Measurements from ENCODE around the gene GLDC.

GLDC gene

DNA sequence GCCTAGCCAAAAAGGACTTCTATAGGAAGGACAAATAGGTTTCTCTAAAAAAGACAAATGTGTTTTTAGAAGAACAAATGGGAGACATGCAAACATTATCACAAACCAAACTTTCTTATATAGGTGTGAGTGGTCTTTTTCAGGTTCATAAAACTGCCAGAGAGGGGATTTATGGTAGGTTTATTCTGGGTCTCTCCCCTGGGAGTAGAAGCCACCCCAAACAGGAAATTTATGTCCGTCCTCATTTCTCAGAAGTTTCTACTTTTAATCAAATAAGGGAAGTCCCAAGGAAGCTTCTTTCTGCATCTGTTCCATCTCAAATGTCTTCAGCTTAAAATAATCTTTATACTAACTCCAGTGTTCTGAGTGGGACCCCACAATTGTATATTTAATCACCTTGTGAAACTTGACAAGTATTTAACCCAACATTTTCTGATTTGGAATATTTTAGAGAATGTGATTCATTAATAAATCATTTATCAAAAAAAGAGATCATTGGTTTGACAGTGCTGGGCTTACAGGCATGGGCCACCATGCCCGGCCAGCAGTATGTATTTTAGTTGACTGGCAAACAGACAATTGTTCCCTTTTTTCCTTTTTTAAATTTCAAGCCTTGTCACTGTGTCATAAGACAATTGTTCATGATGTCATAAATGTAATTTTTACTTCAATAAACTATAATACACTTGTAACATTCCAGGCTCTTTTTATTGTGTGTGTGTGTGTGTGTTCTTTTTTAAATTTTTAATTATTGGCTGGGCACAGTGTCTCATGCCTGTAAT, 44.6 kb upstream of the GLDC start:
- Histone ChIP-seq H2AFZ (ENCODE audit: low read depth, low read length, severe bottlenecking) (no peak overlapping the region), H3F3A (ENCODE audit: insufficient read depth) (peaks cover 10% of the 10 kb centered on the region), H3K27ac (ENCODE audit: low read depth, low read length) (peak overlapping the region; percentile 28; the same call in 1 of the 2 replicates), H3K27me3 (ENCODE audit: low read length) (no peaks in the 10 kb centered on the region), H4K20me1 (ENCODE audit: low read depth, low read length) (no peaks in the 10 kb centered on the region), H3K4me3 (ENCODE audit: insufficient read depth, low read length, poor library complexity, severe bottlenecking) (no peak overlapping the region), H3K79me2 (ENCODE audit: insufficient read depth, low read length) (peaks cover under 1% of the 10 kb centered on the region; the same call in 1 of the 2 replicates), H3K9me2 (replicated peaks; ENCODE audit: insufficient read depth, low read length) (no peaks in the 10 kb centered on the region), H3K36me3 (ENCODE audit: low read length) (no peaks in the 10 kb centered on the region; the same call in 1 of the 2 replicates), H3K4me2 (ENCODE audit: low read depth, low read length, poor library complexity, severe bottlenecking) (no peak overlapping the region), H3K9me3 (ENCODE audit: insufficient read depth, low read length) (no peaks in the 10 kb centered on the region), H3K9ac (ENCODE audit: low read length) (no peak overlapping the region)
- no peak for TF ChIP-seq EZH2phosphoT487 (conservative IDR thresholded peaks at IDR 0.05; ENCODE audit: low read length)
- TF ChIP-seq, protein P1, sequence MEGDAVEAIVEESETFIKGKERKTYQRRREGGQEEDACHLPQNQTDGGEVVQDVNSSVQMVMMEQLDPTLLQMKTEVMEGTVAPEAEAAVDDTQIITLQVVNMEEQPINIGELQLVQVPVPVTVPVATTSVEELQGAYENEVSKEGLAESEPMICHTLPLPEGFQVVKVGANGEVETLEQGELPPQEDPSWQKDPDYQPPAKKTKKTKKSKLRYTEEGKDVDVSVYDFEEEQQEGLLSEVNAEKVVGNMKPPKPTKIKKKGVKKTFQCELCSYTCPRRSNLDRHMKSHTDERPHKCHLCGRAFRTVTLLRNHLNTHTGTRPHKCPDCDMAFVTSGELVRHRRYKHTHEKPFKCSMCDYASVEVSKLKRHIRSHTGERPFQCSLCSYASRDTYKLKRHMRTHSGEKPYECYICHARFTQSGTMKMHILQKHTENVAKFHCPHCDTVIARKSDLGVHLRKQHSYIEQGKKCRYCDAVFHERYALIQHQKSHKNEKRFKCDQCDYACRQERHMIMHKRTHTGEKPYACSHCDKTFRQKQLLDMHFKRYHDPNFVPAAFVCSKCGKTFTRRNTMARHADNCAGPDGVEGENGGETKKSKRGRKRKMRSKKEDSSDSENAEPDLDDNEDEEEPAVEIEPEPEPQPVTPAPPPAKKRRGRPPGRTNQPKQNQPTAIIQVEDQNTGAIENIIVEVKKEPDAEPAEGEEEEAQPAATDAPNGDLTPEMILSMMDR (IDR thresholded peaks at IDR 0.05; ENCODE audit: insufficient read depth, low read length, poor library complexity, severe bottlenecking), result no peak

DNA sequence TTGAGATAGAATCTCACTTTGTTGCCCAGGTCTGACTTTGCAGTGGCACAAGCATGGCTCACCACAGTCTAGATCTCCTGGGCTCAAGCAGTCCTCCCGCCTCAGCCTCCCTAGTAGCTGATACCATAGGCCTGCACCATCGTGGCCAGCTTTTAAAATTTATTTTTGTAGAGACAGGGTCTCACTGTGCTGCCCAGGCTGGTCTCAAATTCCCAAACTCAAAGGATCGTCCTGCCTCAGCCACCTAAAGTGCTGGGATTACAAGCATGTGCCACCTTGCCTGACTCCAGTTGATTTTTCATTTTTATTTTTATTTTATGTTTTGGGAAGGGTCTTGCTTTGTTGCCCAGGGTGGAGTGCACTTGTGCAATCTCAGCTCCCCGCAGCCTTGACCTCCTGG, 41.7 kb upstream of the GLDC start:
- no peaks in the 10 kb centered on the region for H3K27me3 ChIP-seq (ENCODE audit: low read length)
- no peaks in the 10 kb centered on the region for H4K20me1 ChIP-seq (ENCODE audit: low read depth, low read length)
- no peaks in the 10 kb centered on the region; the same call in 1 of the 2 replicates for H3K36me3 ChIP-seq (ENCODE audit: low read length)
- no peak overlapping the region for H3K4me2 ChIP-seq (ENCODE audit: low read depth, low read length, poor library complexity, severe bottlenecking)
- no peaks in the 10 kb centered on the region for H3K9me2 ChIP-seq (replicated peaks; ENCODE audit: insufficient read depth, low read length)
- no peaks in the 10 kb centered on the region for H3K9me3 ChIP-seq (ENCODE audit: insufficient read depth, low read length)
- peaks cover 11% of the 10 kb centered on the region for H3K79me2 ChIP-seq (ENCODE audit: insufficient read depth, low read length)
- no peak overlapping the region for H3K27ac ChIP-seq (ENCODE audit: low read depth, low read length)
- TF ChIP-seq EZH2phosphoT487 (conservative IDR thresholded peaks at IDR 0.05; ENCODE audit: low read length), result no peak
- H3K4me3 ChIP-seq (ENCODE audit: insufficient read depth, low read length, poor library complexity, severe bottlenecking), result no peak overlapping the region
- H2AFZ ChIP-seq (ENCODE audit: low read depth, low read length, severe bottlenecking), result no peak overlapping the region
- peaks cover 33% of the 10 kb centered on the region for H3F3A ChIP-seq (ENCODE audit: insufficient read depth)
- H3K9ac ChIP-seq (ENCODE audit: low read length), result no peak overlapping the region

DNA sequence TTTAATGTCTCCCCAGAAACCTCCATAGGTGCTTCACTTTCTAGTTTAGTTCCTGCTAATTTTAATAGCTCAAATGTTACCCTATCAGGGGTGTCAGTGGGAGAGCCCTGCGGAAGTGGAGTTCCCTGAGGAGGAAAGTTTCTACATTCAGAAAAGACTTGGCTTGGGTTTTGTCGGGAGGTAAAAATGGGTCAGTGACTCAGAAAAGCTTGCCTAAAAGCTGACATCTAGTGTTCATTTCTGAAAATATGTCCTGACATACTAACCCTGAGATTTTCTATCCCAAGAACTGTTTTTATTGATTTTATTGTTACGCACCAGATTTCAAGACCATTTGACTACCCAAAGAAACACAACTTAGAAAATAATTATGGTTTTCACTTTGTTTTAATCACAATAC, 40.9 kb upstream of the GLDC start:
- Histone ChIP-seq H3F3A (ENCODE audit: insufficient read depth) (peaks cover 39% of the 10 kb centered on the region), H3K79me2 (ENCODE audit: insufficient read depth, low read length) (peaks cover 14% of the 10 kb centered on the region), H3K4me2 (ENCODE audit: low read depth, low read length, poor library complexity, severe bottlenecking) (no peak overlapping the region), H3K36me3 (ENCODE audit: low read length) (no peaks in the 10 kb centered on the region; the same call in 1 of the 2 replicates), H3K9me2 (replicated peaks; ENCODE audit: insufficient read depth, low read length) (no peaks in the 10 kb centered on the region), H3K27me3 (ENCODE audit: low read length) (no peaks in the 10 kb centered on the region), H2AFZ (ENCODE audit: low read depth, low read length, severe bottlenecking) (peak overlapping the region; percentile 3), H3K9ac (ENCODE audit: low read length) (no peak overlapping the region), H3K9me3 (ENCODE audit: insufficient read depth, low read length) (no peaks in the 10 kb centered on the region), H3K27ac (ENCODE audit: low read depth, low read length) (peak overlapping the region; percentile 34; the same call in 1 of the 2 replicates), H4K20me1 (ENCODE audit: low read depth, low read length) (no peaks in the 10 kb centered on the region), H3K4me3 (ENCODE audit: insufficient read depth, low read length, poor library complexity, severe bottlenecking) (no peak overlapping the region)
- TF ChIP-seq, protein P1 (IDR thresholded peaks at IDR 0.05; ENCODE audit: insufficient read depth, low read length, poor library complexity, severe bottlenecking), result no peak
- TF ChIP-seq EZH2phosphoT487 (conservative IDR thresholded peaks at IDR 0.05; ENCODE audit: low read length), result no peak

DNA sequence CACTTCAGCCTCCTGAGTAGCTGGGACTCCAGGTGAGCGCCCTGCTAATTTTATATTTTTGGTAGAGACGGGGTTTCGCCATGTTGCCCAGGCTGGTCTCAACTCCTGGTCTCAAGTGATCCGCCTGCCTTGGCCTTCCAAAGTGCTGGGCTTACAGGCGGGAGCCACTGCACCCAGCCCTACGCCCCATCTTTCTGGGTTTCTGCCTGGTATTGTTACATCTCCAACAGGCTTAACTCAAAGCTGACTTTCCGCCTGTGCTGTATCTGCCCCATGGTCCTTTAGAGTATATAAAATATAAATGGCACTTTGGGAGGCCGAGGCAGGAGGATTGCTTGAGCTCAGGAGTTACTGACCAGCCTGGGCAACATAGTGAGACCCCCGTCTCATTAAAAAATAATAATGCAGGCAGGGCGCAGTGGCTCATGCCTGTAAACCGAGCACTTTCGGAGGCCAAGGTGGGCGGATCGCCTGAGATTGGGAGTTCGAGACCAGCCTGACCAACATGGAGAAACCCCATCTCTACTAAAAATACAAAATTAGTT, 36.5 kb upstream of the GLDC start:
- no peaks in the 10 kb centered on the region for H3K9me3 ChIP-seq (ENCODE audit: insufficient read depth, low read length)
- no peaks in the 10 kb centered on the region for H4K20me1 ChIP-seq (ENCODE audit: low read depth, low read length)
- H3K36me3 ChIP-seq (ENCODE audit: low read length), result no peaks in the 10 kb centered on the region
- H3K4me2 ChIP-seq (ENCODE audit: low read depth, low read length, poor library complexity, severe bottlenecking), result peak overlapping the region; percentile 79
- H3K79me2 ChIP-seq (ENCODE audit: insufficient read depth, low read length), result peaks cover 14% of the 10 kb centered on the region
- H3K4me3 ChIP-seq (ENCODE audit: insufficient read depth, low read length, poor library complexity, severe bottlenecking), result peak overlapping the region; percentile 75
- H3K9me2 ChIP-seq (replicated peaks; ENCODE audit: insufficient read depth, low read length), result no peaks in the 10 kb centered on the region
- H3K27me3 ChIP-seq (ENCODE audit: low read length), result no peaks in the 10 kb centered on the region
- H3K27ac ChIP-seq (ENCODE audit: low read depth, low read length), result peak overlapping the region; percentile 95
- H2AFZ ChIP-seq (ENCODE audit: low read depth, low read length, severe bottlenecking), result peak overlapping the region; percentile 13
- TF ChIP-seq EZH2phosphoT487 (conservative IDR thresholded peaks at IDR 0.05; ENCODE audit: low read length), result no peak
- TF ChIP-seq, protein P1 (IDR thresholded peaks at IDR 0.05; ENCODE audit: insufficient read depth, low read length, poor library complexity, severe bottlenecking), result no peak
- H3F3A ChIP-seq (ENCODE audit: insufficient read depth), result peaks cover 53% of the 10 kb centered on the region
- peak overlapping the region; percentile 83 for H3K9ac ChIP-seq (ENCODE audit: low read length)

Measured in SU-DHL-6 (cell line).